Activated CD4-positive, alpha-beta T cell treated with anti-CD3 and anti-CD28 coated beads, Interleukin-2, amount 50 U/mL, for 48 hours (primary cell): ENCODE measurements around the gene RNF39.

Experiments
- DNase-seq, 2 experiments: peaks; one replicate each; pipeline ENCODE4 v3.0.0-alpha.2; 2020

RNF39 gene

GRCh38 chr6:30093951-30094661 is 18.5 kb upstream of the RNF39 start:
- no peak for DNase-seq

GRCh38 chr6:30092852-30093543 is 17.4 kb upstream of the RNF39 start:
- DNase-seq: no peak

- DNase-seq: no peak
Measured at GRCh38 chr6:30091577-30092381, 16.2 kb upstream of the RNF39 start.

- no peak for DNase-seq
Measured at GRCh38 chr6:30087876-30088275, 12.3 kb upstream of the RNF39 start.

GRCh38 chr6:30077218-30077617 is 1.6 kb upstream of the RNF39 start:
- no peak for DNase-seq

GRCh38 chr6:30075790-30076732 is 492 bp upstream of the RNF39 start:
- no peak for DNase-seq

GRCh38 chr6:30074331-30075093 is 1.1 kb downstream of the RNF39 start:
- DNase-seq: no peak

GRCh38 chr6:30073489-30074235 is 1.9 kb downstream of the RNF39 start:
- no peak for DNase-seq

- DNase-seq: no peak
Measured at GRCh38 chr6:30071858-30072257, 3.7 kb downstream of the RNF39 start.

GRCh38 chr6:30071081-30071818 is 4.3 kb downstream of the RNF39 start:
- no peak for DNase-seq

GRCh38 chr6:30067460-30068139 is 8.0 kb downstream of the RNF39 start:
- no peak for DNase-seq

GRCh38 chr6:30066577-30067459 is 8.8 kb downstream of the RNF39 start, which contains the start of gene PPP1R11:
Gene PPP1R11 (plus strand): TSS chr6:30067198. CDS start chr6:30067411, 213 bp downstream.
- DNase-seq: peak; percentile 98 to 99

GRCh38 chr6:30066082-30066481 is 9.5 kb downstream of the RNF39 start:
- no peak for DNase-seq

GRCh38 chr6:30063315-30063714 is 12.3 kb downstream of the RNF39 start:
- DNase-seq: no peak

GRCh38 chr6:30062471-30063178 is 12.9 kb downstream of the RNF39 start:
- no peak for DNase-seq

GRCh38 chr6:30061858-30062458 is 13.6 kb downstream of the RNF39 start:
- no peak for DNase-seq
